ENCODE results near the gene VANGL1.
"Not testable (repeated sequence)": the region's sequence is repeated elsewhere in the genome, so short reads cannot be mapped to it uniquely, and the experiment has no call there.

VANGL1 gene

DNA sequence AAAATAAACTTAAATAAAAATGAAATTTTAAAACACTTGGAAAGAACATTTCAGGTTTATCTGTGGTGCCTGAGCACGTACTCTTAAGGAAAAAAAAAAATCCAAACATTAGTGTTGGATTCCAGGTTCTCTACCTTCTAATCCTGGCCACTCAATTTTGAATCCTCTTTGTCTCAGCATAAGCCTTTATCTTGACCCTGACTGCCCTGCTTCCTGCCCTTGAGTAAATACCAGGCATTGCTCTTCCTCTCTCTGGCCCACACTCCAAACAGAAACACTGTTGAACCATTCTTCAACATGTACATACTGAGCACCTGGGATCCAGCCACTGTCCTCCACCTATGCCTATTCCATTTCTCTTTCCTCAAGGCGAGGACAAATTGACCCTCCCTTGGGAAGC is 11.4 kb upstream of the VANGL1 start:
- H3K4me2 ChIP-seq (ENCODE audit: low read length) = no peak overlapping the region
- no peaks in the 10 kb centered on the region for H3K4me1 ChIP-seq
- no peak overlapping the region for H3K9ac ChIP-seq
- H3K9me3 ChIP-seq (ENCODE audit: control insufficient read depth, low read length) = no peaks in the 10 kb centered on the region
- H3K79me2 ChIP-seq = no peaks in the 10 kb centered on the region
- H3K27ac ChIP-seq = no peak overlapping the region
- H2AFZ ChIP-seq = no peak overlapping the region
- TF ChIP-seq CTCF (IDR thresholded peaks at IDR 0.05) = no peak
- no peaks in the 10 kb centered on the region for H3K36me3 ChIP-seq (ENCODE audit: control insufficient read depth, insufficient read depth, low read length)
- H3K27me3 ChIP-seq (ENCODE audit: control insufficient read depth, insufficient read depth, low read length) = no peaks in the 10 kb centered on the region
- H3K4me3 ChIP-seq (ENCODE audit: low read depth, low read length) = no peak overlapping the region

DNA sequence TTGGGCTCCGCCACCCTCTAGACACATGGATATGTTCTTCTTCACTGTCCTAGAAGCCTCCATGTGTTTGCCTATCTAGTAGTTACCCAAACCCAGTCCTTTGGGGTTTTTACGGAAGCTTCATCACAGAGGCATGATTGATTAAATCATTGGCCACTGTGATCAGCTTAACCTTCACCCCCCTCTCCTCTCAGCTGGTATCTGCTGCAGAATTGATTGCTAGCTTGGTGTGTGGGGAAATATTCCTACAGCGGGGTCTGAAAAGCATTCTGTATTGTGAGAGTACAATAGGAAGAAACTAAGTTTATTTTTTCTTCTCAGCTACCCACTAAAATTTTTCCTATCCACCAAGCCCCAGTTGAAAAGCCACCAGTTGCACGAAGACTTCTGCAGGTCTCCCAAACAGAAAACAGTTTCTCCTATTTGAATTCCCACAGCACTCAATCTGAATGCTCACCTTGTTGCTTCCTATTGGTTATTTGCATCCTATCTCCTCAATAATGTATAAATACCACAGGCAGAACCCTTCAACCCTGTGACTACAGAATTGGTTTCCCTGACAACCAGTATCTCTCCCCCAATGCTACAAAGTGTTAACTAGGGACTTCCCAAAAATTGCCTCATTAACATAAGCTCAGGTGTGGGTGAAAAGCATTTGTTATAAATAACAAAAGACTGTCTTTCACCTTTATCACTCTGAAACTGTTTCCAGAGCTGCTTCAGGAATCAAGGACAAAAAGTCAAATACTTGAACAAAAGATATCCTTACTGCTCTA is 9.3 kb upstream of the VANGL1 start:
- TF ChIP-seq CTCF (IDR thresholded peaks at IDR 0.05) = no peak
- Histone ChIP-seq H3K27me3 (ENCODE audit: control insufficient read depth, insufficient read depth, low read length) (no peaks in the 10 kb centered on the region), H3K9ac (no peak overlapping the region), H3K4me2 (ENCODE audit: low read length) (no peak overlapping the region), H3K27ac (no peak overlapping the region), H3K9me3 (ENCODE audit: control insufficient read depth, low read length) (no peaks in the 10 kb centered on the region), H3K79me2 (no peaks in the 10 kb centered on the region), H3K36me3 (ENCODE audit: control insufficient read depth, insufficient read depth, low read length) (no peaks in the 10 kb centered on the region), H3K4me3 (ENCODE audit: low read depth, low read length) (no peak overlapping the region), H3K4me1 (no peaks in the 10 kb centered on the region), H2AFZ (no peak overlapping the region)

GRCh38 chr1:115633606-115634005 is 8.2 kb upstream of the VANGL1 start:
- H3K9ac ChIP-seq; H3K79me2 ChIP-seq; H3K27ac ChIP-seq; H3K36me3 ChIP-seq (ENCODE audit: control insufficient read depth, insufficient read depth, low read length); H3K9me3 ChIP-seq (ENCODE audit: control insufficient read depth, low read length); H2AFZ ChIP-seq; H3K4me1 ChIP-seq; H3K27me3 ChIP-seq (ENCODE audit: control insufficient read depth, insufficient read depth, low read length); H3K4me3 ChIP-seq (ENCODE audit: low read depth, low read length); H3K4me2 ChIP-seq (ENCODE audit: low read length): not testable (repeated sequence)

DNA sequence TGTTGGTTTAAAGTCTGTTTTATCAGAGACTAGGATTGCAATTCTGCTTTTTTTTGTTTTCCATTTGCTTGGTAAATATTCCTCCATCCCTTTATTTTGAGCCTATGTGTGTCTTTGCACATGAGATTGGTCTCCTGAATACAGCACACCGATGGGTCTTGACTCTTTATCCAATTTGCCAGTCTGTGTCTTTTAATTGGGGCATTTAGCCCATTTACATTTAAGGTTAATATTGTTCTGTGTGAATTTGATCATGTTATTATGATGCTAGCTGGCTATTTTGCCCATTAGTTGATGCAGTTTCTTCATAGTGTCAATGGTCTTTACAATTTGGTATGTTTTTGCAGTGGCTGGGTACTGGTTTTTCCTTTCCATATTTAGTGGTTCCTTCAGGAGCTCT is 4.5 kb upstream of the VANGL1 start:
- H3K4me3 ChIP-seq (ENCODE audit: low read depth, low read length); H3K27me3 ChIP-seq (ENCODE audit: control insufficient read depth, insufficient read depth, low read length); H3K27ac ChIP-seq; H3K9me3 ChIP-seq (ENCODE audit: control insufficient read depth, low read length); H3K9ac ChIP-seq; H3K36me3 ChIP-seq (ENCODE audit: control insufficient read depth, insufficient read depth, low read length); H3K4me1 ChIP-seq; H3K79me2 ChIP-seq; H2AFZ ChIP-seq; H3K4me2 ChIP-seq (ENCODE audit: low read length): not testable (repeated sequence)

DNA sequence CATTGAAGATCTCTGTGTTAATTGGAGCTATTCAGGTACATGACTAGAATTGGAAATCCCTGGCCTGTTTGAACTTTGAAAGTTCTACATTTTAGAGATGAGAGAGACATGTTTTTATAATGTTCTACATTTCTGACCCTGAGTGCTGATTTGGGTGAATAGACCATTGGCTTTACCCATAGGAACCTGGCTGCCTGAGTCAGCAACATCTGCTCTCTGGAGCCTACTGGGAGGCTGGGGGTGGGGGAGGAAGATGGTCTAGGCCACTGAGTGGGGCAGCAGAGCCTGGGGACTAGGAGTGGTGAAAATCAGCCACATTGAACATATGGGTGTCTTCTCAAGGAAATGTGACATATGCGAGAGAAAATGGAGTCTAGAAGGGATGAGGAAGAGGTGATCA is 1.4 kb upstream of the VANGL1 start:
- no peak overlapping the region for H3K4me2 ChIP-seq (ENCODE audit: low read length)
- no peaks in the 10 kb centered on the region for H3K36me3 ChIP-seq (ENCODE audit: control insufficient read depth, insufficient read depth, low read length)
- H3K4me3 ChIP-seq (ENCODE audit: low read depth, low read length) = no peak overlapping the region
- H3K9ac ChIP-seq = no peak overlapping the region
- no peaks in the 10 kb centered on the region for H3K9me3 ChIP-seq (ENCODE audit: control insufficient read depth, low read length)
- H2AFZ ChIP-seq = no peak overlapping the region
- no peak for TF ChIP-seq CTCF (IDR thresholded peaks at IDR 0.05)
- no peaks in the 10 kb centered on the region for H3K27me3 ChIP-seq (ENCODE audit: control insufficient read depth, insufficient read depth, low read length)
- no peak overlapping the region for H3K27ac ChIP-seq
- H3K79me2 ChIP-seq = peaks cover 2% of the 10 kb centered on the region
- H3K4me1 ChIP-seq = no peaks in the 10 kb centered on the region
